ENCODE measurements around the gene GPSM1. TPM values are rescaled to one million over a fixed set of nuclear protein-coding genes. Genes with fewer than 3 reads are reported as not detected.
"Not testable (repeated sequence)": the region's sequence is repeated elsewhere in the genome, so short reads cannot be mapped to it uniquely, and the experiment has no call there.

Gene GPSM1
- total RNA-seq, 1 donor from 2014 or later: 82.2 TPM

GRCh38 chr9:136403915-136404800 is 76.8 kb downstream of the GPSM1 start:
- no peak overlapping the region for H3K27ac Mint-ChIP-seq
- H3K36me3 Mint-ChIP-seq (ENCODE audit: insufficient read depth): peaks cover 12% of the 10 kb centered on the region
- H3K4me3 Mint-ChIP-seq (ENCODE audit: low read depth): no peak overlapping the region

GRCh38 chr9:136404801-136405136 is 77.4 kb downstream of the GPSM1 start:
- Mint-ChIP-seq H3K9me3 (ENCODE audit: low read depth) (no peaks in the 10 kb centered on the region), H3K27me3 (no peaks in the 10 kb centered on the region), H3K4me3 (ENCODE audit: low read depth) (no peak overlapping the region), H3K36me3 (ENCODE audit: insufficient read depth) (peaks cover 12% of the 10 kb centered on the region), H3K27ac (no peak overlapping the region), H3K4me1 (ENCODE audit: low read depth) (peaks cover 8% of the 10 kb centered on the region)
- DNase-seq (ENCODE audit: low spot score, unreplicated experiment): no peak
- no peak for TF ChIP-seq CTCF (IDR thresholded peaks at IDR 0.05; ENCODE audit: unreplicated experiment)

More at GRCh38 chr9:136403915-136404800, 76.8 kb downstream of the GPSM1 start:
- peaks cover 4% of the 10 kb centered on the region for H3K4me1 Mint-ChIP-seq (ENCODE audit: low read depth)
- H3K27me3 Mint-ChIP-seq: no peaks in the 10 kb centered on the region
- no peak for TF ChIP-seq CTCF (IDR thresholded peaks at IDR 0.05; ENCODE audit: unreplicated experiment)
- DNase-seq (ENCODE audit: low spot score, unreplicated experiment): no peak
- no peaks in the 10 kb centered on the region for H3K9me3 Mint-ChIP-seq (ENCODE audit: low read depth)

- Mint-ChIP-seq H3K9me3 (ENCODE audit: low read depth) (no peaks in the 10 kb centered on the region), H3K27me3 (no peaks in the 10 kb centered on the region), H3K4me1 (ENCODE audit: low read depth) (peaks cover 11% of the 10 kb centered on the region), H3K4me3 (ENCODE audit: low read depth) (no peak overlapping the region), H3K36me3 (ENCODE audit: insufficient read depth) (peaks cover 12% of the 10 kb centered on the region), H3K27ac (no peak overlapping the region)
- no peak for TF ChIP-seq CTCF (IDR thresholded peaks at IDR 0.05; ENCODE audit: unreplicated experiment)
- DNase-seq (ENCODE audit: low spot score, unreplicated experiment): no peak
These were observed 78.1 kb downstream of the GPSM1 start for GRCh38 chr9:136405481-136405880.

GRCh38 chr9:136405904-136406303 is 78.6 kb downstream of the GPSM1 start:
- not testable (repeated sequence) for H3K9me3 Mint-ChIP-seq (ENCODE audit: low read depth); H3K27me3 Mint-ChIP-seq; H3K4me3 Mint-ChIP-seq (ENCODE audit: low read depth); H3K27ac Mint-ChIP-seq; DNase-seq (ENCODE audit: low spot score, unreplicated experiment)
- Mint-ChIP-seq H3K36me3 (ENCODE audit: insufficient read depth) (peaks cover 12% of the 10 kb centered on the region), H3K4me1 (ENCODE audit: low read depth) (peaks cover 11% of the 10 kb centered on the region)

GRCh38 chr9:136407061-136407460 is 79.7 kb downstream of the GPSM1 start:
- peaks cover 18% of the 10 kb centered on the region for H3K4me1 Mint-ChIP-seq (ENCODE audit: low read depth)

GRCh38 chr9:136407911-136408310 is 80.6 kb downstream of the GPSM1 start:
- no peak overlapping the region for H3K27ac Mint-ChIP-seq
- H3K27me3 Mint-ChIP-seq: no peaks in the 10 kb centered on the region
- H3K4me3 Mint-ChIP-seq (ENCODE audit: low read depth): peak overlapping the region; percentile 47
- peaks cover 18% of the 10 kb centered on the region for H3K4me1 Mint-ChIP-seq (ENCODE audit: low read depth)
- no peak for DNase-seq (ENCODE audit: low spot score, unreplicated experiment)
- TF ChIP-seq CTCF (IDR thresholded peaks at IDR 0.05; ENCODE audit: unreplicated experiment): no peak
- H3K36me3 Mint-ChIP-seq (ENCODE audit: insufficient read depth): peaks cover 12% of the 10 kb centered on the region
- H3K9me3 Mint-ChIP-seq (ENCODE audit: low read depth): no peaks in the 10 kb centered on the region

More at GRCh38 chr9:136407061-136407460, 79.7 kb downstream of the GPSM1 start:
- not testable (repeated sequence) for H3K4me3 Mint-ChIP-seq (ENCODE audit: low read depth); DNase-seq (ENCODE audit: low spot score, unreplicated experiment); H3K27me3 Mint-ChIP-seq; H3K27ac Mint-ChIP-seq; H3K9me3 Mint-ChIP-seq (ENCODE audit: low read depth)
- H3K36me3 Mint-ChIP-seq (ENCODE audit: insufficient read depth): peaks cover 12% of the 10 kb centered on the region

Other genes starting within 250 kb of the GPSM1 start
- 11.6 and 12.9 TPM in 2 replicates for gene NACC2, start 232.2 kb upstream of the GPSM1 start, total RNA-seq
- gene TMEM250, start 208.7 kb upstream of the GPSM1 start, total RNA-seq: 39.2 and 39.5 TPM in 2 replicates
- gene LHX3, start 122.4 kb upstream of the GPSM1 start, total RNA-seq: not detected in 2 replicates
- gene QSOX2, start 81.7 kb upstream of the GPSM1 start, total RNA-seq: 24.0 and 24.1 TPM in 2 replicates
- gene CCDC187, start 23.4 kb upstream of the GPSM1 start, total RNA-seq: 1.2 and 1.4 TPM in 2 replicates
- 16.2 and 18.4 TPM in 2 replicates for gene DNLZ, start 36.2 kb downstream of the GPSM1 start, total RNA-seq
- 1.6 and 2.0 TPM in 2 replicates for gene CARD9, start 46.1 kb downstream of the GPSM1 start, total RNA-seq
- 22.3 and 23.7 TPM in 2 replicates for gene SNAPC4, start 72.6 kb downstream of the GPSM1 start, total RNA-seq
- 68.3 and 70.9 TPM in 2 replicates for gene ENTR1, start 83.1 kb downstream of the GPSM1 start, total RNA-seq
- 63.6 and 68.3 TPM in 2 replicates for gene PMPCA, start 83.1 kb downstream of the GPSM1 start, total RNA-seq
- 25.1 and 26.2 TPM in 2 replicates for gene INPP5E, start 112.3 kb downstream of the GPSM1 start, total RNA-seq
- 76.1 and 78.8 TPM in 2 replicates for gene SEC16A, start 155.5 kb downstream of the GPSM1 start, total RNA-seq
- 109 and 130 TPM in 2 replicates for gene NOTCH1, start 218.5 kb downstream of the GPSM1 start, total RNA-seq

All from progenitor cell of endocrine pancreas (in vitro differentiated cells).